ENCODE results near the gene RAB4A.

DNA sequence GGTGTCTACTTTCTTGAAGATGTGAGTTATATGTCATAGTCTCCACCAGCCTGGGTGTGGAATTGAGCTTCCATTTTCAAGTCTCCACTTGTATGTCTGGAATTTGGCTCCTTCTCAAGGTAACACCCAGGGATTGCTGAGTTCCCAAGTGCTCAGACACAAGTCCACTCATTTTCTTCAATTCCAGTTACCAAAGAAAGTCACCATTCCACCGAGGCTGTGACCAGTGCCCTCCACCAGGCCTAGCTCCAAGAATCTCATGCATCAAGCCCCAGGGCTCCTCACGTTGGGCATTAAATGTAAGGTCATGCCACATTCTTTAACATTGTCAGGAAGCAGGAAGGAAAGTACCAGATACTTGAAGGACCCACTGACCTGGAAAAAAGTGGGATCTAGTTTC, 2.4 kb upstream of the RAB4A start:
- no peak for TF ChIP-seq CTCF (conservative IDR thresholded peaks at IDR 0.05 in 1 of 2, IDR thresholded peaks at IDR 0.05 in 1 of 2; ENCODE audit: low read depth in 1 of 2, low read length in 2 of 2)
- no peak for TF ChIP-seq EZH2 (IDR thresholded peaks at IDR 0.05; ENCODE audit: low read length, missing control alignments)

Measured in fibroblast of lung (primary cell).